GM18867 (cell line): ENCODE data around the gene EIF5.
"Not testable (repeated sequence)": the region's sequence is repeated elsewhere in the genome, so short reads cannot be mapped to it uniquely, and the experiment has no call there.

Experiments used
- ATAC-seq: cut with Tn5 transposase; IDR thresholded peaks from one replicate; pipeline ENCODE4 v1.9.1; 2021; ENCODE audit warnings: mild to moderate bottlenecking, moderate library complexity; ENCODE audit not compliant: unreplicated experiment

EIF5 gene

DNA sequence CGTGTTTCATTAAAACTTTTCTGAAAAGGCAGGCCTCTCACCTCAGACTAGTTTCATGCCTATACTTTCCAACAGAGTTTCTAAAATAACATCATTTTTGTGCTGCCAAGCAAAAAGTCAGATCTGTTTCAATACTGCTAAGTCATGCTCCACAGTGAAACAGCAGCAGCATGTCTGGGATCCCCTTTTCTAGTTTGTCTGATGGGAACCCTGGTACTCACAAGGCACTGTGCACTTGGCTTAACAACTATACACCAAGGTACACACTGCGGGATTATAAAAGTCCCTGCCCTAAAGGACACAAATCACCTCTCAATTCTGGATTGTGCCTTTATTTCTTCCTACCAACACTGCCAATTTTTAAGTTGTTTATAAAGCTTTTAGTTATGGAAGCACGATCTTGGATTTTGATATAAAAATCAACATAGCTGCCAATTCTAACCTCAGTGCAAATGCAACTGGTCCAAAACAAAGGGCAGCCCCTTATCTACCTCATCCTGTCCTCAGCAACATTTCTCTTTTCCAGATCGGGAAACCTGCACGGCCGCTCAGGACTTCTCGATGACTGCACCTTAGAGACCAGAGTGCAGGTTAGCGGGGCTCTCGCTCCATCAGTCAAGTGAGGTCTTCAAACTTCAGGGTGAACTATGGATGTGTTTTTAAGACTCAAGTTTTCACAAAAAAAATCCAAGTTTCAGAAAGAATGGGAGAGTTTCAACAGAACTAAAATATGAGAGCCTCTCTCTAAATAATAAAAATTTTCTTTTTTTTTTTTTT is 1.7 kb upstream of the EIF5 start:
- ATAC-seq, result no peak

DNA sequence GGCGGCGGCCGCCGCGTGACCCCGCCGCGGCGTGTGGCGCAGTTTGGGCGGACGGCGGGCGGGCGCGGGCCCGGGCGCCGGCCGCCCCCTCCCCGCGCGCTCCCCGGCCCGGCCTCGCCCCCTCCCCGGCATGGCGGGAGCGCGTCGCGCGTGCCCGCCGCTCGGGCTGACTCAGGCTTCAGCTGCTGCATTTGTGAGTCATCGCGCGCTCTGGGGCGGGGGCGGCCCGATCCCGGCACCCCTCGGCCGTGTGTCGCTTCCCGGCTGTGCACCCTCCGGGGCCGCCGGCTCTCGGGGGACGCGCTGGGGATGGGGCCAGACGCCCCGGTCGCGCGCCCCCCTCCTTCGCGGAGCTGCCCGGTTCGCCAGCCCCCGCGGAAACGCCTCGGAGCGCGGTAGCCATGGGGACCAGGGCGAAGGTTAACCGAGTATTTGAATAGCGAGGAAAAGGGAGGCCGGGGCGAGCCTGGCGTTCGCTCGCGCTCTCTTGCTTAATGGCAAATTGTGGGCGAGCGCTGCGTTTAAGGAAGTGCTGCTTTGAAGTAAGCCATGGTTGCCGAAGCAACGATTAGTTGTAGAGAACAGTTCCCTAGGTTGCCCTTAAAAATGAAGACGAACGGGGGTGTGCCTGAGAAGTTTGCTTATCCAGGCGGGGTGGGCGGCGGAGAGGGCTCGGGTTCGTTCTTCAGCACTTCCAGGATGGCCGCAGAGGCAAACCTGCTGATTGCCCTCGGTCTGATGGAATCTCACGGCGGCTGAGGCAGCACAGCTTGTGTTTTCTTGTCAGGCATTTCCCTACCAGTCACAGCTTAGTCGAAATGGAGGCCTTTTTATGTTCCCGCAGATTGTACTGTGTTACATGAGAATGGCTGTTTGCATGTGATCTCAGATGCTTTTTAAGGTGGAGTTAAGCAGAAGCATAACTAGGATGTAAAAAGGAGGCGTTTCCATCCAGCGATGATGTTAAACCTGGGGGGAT is 896 bp downstream of the EIF5 start:
- peak; percentile 22 for ATAC-seq

DNA sequence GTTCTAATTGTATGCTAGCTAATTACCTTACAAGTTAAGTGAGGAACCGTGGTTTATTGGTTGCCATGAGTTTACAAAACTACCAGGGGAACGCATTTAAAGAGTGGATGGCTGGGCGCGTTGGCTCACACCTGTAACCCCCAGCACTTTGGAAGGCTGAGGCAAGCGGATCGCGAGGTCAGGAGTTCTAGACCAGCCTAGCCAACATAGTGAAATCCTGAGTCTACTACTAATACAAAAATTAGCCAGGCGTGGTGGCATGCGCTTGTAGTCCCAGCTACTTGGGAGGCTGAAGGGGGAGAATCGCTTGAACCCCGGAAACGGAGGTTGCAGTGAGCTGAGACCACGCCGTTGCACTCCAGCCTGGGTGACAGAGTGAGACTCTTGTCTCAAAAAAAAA is 2.2 kb downstream of the EIF5 start:
- ATAC-seq, result no peak

DNA sequence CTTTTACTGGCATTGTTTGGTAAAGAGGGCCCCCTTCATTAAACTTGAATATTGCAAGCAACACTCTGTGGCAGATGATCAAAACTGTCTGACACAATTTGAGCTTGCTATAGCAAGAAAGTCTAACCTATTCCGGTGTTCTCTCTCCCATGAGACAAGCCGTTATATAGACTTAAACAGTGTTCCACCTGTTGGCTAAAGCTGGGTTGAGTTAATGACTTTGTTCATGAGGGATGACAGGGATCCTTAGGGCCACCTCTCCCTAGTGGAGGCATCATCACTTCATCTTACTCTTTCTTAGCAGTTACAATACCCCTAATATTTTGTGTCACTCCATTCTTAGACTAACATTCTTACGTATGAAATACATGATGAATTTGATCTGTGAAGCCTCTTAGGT is 3.8 kb downstream of the EIF5 start:
- ATAC-seq, result no peak

DNA sequence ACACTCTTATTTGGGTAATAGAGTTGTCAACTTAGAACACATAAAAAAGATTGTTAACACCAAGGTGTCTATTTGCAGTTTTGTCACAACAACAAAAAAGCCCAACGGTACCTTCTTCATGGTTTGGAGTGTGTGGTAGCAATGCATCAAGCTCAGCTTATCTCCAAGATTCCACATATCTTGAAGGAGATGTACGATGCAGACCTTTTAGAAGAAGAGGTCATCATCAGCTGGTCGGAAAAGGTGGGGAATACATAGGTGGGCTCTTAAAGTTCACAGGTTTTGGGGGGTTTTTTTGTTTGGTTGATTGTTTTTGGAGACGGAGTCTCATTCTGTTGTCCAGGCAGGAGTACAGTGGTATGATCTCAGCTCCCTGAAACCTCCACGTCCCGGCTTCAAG is 5.5 kb downstream of the EIF5 start:
- ATAC-seq, result no peak

DNA sequence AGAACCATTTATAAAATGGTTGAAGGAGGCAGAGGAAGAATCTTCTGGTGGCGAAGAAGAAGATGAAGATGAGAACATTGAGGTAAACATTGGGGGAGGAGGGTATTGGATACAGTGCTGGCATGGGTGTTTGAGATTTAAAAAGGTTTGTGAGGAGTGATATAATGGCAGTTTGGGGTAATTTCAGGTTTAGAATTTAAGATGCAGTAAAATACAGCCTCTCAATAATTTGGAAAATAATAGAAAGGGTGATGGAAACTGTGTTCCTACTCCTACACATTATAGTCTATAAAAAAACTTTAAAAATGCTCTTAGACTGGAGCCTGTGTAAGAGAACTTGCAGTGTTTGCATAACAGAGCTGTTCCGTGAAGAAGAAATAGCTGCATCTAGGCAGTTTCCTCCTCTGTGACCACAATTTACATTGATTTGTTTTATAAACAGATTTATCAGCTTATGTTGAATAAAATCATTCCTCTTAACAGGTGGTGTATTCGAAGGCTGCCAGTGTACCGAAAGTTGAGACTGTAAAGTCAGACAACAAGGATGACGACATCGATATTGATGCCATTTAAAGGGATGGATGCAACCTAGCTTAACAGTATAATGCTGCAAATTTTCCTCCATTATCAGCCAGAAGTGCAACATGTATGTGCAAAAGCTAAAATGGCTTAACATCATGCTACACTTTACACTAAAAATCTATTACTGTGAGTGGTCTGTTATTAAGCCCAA is 6.6 kb downstream of the EIF5 start:
- no peak for ATAC-seq

DNA sequence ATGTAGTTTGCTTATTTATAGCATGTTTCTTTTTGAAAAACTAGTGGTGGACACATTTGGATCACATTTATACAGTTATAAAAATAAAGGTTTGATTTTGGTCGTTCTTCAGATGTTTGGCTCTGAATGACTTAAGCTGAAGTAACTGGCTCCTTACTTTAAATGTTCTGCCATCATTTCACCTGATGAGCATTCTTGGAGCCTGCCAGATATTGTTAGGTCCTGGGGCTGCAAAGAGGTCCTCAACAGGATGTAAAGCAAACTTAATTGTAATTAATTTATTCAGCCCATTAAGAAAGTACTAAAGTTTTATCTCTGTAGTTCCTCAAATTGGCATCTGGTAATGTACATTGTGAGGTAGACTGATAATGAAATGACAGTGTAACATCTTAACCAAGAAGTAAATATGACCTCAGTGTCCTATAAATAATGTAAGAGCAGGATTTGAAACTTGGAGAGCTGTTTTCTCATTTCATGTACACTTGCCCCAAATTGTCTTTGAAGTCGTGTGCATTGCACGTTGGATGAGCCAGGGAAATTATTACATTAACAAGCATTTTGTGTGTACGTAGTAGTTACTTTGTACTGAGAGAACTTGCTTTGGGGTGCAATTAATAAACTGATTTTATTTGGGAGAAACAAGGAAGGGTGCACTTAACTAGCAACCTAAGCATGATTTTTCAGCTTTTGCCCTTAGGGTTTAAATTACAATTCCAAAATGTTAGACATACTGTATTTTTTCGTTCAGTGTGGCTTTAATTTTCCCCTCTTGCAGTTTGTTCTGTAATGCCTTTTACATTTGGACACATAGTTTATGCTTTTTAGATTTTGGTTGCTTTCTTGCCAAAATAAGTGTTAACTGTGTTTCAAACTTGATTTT is 7.5 kb downstream of the EIF5 start:
- ATAC-seq, result no peak

DNA sequence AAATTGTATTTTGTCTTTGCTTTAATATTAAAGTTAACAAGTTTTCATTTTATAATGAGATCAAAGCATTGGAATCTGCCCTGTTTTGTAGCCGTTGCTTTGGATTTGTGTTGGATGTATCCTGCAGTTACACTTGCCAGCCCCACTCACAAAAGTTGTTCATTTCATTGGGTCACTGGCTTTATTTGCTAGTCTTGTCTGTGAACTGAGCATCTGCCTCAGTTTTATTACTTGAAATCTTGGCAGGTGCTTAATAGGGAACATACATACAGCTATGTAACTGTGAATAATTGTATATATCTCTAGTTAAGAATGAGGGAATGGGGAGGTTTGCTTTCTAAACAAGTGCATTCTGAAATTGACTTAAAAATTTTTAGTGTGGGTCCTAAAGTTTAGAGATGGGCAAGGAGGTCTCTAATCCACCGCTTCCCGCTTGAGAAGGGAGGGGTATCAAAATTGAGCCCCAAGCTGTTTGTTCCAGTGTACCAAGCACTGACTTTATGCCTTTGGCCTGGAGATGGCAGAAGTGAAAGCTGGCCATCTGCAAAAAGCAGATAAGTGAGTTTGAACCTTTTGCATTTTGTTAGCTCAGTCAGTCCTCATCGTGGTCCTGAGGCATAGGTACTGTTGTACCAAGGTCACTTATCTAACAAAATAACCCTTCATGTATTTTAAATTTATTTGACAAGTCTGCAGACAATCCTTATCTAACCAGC is 9.3 kb downstream of the EIF5 start:
- ATAC-seq, result no peak

DNA sequence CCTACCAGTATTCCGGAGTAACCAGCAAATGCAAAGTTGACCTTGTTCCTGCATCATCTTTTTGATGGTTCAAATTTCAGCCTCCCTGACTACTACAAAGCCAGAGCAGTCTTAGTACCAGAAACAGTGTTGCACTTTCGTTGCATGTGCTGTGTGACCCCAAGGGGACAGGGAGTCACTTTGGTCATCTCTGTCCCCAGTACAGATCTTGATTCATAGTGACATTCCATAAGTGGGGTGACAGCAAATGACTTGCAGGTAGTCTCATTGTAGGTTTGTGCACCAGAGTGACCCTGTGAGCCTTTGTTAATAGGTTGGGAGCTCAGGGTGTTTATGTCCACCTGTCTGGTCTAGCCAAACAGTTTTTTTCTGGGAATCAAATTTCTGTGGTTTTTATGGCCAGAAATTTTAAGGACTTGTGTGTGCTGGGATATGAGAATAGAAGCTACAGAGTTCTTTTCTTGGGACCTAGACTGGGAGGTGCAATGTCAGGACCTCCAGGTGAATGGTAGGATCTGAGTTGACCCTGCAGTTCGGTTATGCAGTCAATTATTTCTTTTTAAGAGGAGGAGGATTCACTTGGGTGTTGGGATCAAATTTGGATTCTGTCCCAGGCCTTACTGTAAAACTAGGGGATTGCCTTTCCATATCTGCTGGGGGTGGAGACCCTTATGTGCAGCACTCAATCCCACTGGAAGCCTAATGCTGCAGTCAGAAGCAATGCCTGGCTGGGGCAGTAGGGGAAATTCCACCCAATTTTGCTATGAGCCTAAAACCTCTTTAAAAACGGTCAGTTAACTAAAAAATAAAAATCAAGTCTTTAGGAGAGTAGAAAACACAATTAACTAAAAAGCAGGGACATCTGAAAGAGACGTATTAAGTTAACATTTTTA is 10.1 kb downstream of the EIF5 start:
- no peak for ATAC-seq

DNA sequence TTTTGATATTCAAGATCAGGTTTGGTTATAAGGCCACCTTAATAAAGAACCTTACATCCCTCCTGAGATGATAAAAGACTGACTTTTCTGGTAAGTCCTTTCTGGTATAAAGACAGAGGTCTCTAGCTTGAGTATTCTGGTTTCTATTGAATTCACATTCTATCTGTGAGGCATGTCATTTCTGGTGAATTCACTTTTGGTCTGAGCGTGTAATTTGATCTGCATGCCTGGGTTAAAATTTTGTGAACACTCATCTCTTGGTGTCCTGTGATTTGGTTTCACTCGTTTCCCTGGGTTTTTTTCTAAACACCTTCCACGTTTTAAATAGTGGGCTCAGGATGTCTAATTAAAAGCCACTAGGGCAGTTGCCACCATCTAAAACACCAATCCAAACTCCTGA is 12.2 kb downstream of the EIF5 start:
- ATAC-seq, result no peak

DNA sequence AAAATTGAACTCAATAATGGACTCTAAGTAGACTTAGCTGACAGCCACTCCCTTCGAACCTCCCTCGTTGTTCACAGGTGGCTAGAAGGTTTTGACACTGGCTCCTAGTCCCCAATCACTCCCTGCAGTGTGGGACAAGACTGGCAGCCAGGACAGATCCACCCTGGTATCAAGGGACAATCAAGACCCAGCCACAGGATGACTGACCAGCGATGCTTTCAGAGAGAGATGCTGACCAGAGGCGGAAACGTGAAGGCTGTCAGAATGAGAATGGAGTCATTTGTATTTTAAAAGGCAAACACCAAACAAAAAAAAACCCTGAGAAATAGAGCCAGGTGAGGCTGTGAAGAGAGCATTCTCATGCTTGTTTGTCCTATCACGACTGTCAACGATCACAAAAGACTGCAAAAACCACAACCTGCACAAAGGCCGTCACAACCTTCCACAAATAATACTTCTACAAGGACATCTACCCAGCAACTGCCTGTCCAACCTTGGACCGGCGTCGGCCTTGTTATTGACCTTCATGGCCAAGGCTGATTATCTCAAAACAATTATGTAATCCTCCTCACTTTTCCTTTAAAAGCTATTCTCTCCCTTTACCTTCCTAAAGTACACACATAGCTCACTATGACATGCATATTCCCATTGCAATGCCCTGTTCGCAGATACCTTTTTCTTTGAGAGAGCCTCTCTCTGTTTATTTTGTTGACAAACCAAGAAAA is 13.2 kb downstream of the EIF5 start:
- no peak for ATAC-seq

DNA sequence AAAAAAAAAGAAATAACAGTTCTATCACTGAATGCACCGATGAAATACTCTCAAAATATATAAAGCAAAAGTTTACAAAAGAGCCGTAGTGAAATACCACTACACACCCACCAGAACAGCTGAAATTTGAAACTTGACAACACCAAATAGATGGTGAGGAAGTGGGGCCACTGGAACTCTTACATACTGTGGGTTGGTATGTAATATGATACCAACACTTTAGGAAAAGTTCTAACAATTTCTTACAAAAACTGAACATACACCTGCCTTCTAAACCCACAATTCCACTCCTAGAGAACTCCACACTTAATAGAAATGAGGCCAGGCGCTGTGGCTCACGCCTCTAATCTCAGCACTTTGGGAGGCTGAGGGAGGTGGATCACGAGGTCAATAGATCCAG is 14.1 kb downstream of the EIF5 start:
- no peak for ATAC-seq

DNA sequence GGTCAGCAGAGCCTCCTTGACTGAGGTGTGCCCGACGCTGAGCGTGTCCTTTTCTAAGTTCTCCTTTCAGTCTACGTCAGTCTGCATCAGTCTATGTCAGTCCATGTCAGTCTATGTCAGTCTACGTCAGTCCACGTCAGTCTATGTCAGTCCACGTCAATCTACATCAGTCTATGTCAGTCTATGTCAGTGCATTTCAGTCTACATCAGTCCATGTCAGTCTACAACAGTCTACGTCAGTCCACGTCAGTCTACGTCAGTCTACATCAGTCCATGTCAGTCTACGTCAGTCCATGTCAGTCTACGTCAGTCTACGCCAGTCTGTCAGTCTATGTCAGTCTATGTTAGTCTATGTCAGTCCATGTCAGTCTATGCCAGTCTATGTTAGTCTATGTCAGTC is 15.9 kb downstream of the EIF5 start:
- no peak for ATAC-seq

DNA sequence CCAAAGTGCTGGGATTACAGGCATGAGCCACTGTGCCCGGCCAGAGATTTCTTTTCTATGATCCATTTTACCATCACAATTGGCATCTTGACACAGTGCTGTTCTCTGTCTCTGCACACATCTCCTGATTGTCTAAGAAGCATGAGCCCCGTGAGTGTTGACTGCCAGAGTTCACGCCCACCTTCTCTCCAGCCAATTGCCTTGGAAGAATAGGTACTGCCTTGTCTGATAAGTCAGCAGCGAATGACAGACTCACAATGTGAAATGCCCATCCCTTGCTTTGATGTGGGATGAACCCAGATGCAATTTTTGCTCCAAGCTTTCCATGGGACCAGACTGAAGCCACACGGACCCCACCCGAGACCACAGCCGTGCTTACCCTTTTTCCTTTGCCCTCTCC is 19.3 kb downstream of the EIF5 start:
- ATAC-seq, result no peak

DNA sequence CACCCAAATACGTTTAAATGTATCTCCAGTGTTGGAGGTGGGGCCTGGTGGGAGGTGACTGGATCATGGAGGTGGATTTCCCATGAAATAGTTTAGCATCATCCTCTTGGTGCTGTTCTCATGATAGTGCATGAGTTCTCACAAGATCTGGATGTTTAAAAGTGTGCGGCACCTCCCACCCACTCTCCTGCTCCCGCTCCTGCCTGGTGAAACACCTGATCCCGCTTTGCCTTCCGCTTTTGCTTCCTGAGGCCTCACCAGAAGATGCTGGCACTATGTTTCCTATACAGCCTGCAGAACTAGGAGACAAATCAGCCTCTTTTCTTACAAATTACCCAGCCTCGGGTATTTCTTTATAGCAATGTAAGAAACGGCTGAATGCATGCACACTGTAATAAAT is 20.1 kb downstream of the EIF5 start:
- no peak for ATAC-seq

DNA sequence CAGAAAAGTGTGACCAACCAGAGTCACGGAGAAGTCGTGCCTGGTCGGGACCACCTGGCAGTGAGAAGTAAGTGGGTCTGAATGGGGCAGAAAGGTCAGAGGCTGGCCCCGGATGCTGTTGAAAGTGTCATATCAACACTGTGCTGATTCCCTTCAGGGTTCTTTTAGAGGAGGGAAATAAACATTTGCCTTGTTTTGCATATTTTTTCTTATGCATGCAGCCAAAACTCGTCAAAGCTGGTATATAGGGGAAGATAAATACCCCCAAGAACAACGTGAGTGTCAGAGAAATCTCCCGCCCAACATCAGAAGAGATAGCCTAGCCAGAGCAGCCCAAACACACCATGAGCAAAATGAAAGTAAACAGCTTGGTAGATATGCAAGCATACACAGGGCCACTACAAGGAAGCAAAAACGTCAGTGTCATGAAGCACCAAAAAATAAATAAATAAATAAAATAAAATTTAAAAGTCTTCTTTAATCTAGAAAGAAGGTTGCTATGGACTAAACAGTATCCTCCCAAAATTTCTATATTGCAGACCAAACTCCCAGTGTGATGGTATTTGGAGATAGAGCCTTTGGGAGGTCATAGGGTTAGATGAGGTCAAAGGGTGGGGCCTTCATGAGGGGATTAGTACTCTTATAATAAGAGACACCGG is 22.1 kb downstream of the EIF5 start:
- ATAC-seq, result no peak

DNA sequence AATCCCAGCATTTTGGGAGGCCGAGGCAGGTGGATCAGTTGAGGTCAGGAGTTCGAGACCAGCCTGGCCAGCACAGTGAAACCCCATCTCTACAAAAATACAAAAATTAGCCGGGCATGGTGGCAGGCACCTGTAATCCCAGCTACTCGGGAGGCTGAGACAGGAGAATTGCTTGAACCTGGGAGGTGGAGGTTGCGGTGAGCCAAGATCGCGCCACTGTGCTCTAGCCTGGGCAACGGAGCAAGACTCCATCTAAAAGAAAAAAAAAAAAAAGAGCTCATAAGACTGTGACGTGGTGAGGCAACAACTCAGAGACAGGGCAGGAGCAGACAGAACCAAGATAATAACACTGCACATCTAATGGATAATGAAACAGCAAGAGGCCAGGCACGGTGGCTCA is 23.5 kb downstream of the EIF5 start:
- ATAC-seq, result not testable (repeated sequence)

DNA sequence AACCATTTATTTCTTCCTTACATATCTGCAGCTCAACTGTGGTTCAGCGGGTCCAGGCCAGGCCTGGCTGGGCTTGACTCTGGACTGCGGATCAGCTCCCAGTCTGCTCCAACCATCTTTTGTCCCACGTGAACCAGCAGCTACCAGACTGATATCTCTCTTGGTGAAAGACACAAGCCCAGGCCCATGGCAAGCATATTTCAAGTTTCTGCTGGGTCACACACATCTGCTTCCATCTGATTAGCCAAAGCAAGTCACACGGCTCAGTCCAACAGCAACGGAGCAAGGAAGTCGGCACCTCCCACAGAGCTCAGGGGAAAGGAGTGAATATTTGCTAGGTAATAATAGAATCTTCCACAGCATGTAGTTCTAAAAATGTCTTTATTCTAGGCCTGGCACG is 26.5 kb downstream of the EIF5 start:
- ATAC-seq, result no peak
